H1 (cell line): ENCODE results near the gene TRIM52. TPM values are rescaled to one million over a fixed set of nuclear protein-coding genes. Genes with fewer than 3 reads are reported as not detected.

Experiments used
- CTCF ChIA-PET: fragments of 300-600 bp; sonication (Branson Sonifier 250); formaldehyde crosslinking; loops from one replicate; lab custom pipeline; 2021; ENCODE audit not compliant: partially characterized antibody; lab: Charles Lee
- POLR2A ChIA-PET: fragments of 300-600 bp; sonication (Branson Sonifier 250); formaldehyde crosslinking; loops from one replicate; lab custom pipeline; 2021; ENCODE audit warnings: inconsistent platforms; ENCODE audit not compliant: partially characterized antibody; lab: Charles Lee
- DNase-seq, 2 experiments: peaks; one replicate each; pipeline versions ENCODE4 v3.0.0 to v3.0.0-alpha.2; 2010 to 2022; ENCODE audit warnings: low spot score in 2 of 2, low read depth in 1 of 2, mixed read lengths in 1 of 2
- FAIRE-seq: peaks from 2 replicates; lab custom pipeline; 2011; peaks lifted over from hg19 to GRCh38; lab: Jason Lieb, UNC
- H2AFZ ChIP-seq: 2 replicates; pipeline ENCODE4 v1.8.1; 2012; ENCODE audit warnings: low read length, inconsistent platforms
- H2AK5ac ChIP-seq: 2 replicates; pipeline ENCODE4 v1.6.1; 2013; ENCODE audit warnings: low read depth, low read length
- H2BK120ac ChIP-seq: replicated peaks from 2 replicates; pipeline ENCODE3; 2013; ENCODE audit warnings: low read depth, low read length, inconsistent platforms
- H2BK12ac ChIP-seq: 2 replicates; pipeline ENCODE4 v1.6.1; 2013; ENCODE audit warnings: low read depth, low read length
- H2BK15ac ChIP-seq: 2 replicates; pipeline ENCODE4 v1.6.1; 2013; ENCODE audit warnings: low read length
- H2BK20ac ChIP-seq: 2 replicates; pipeline ENCODE4 v1.6.1; 2013; ENCODE audit warnings: low read length
- H2BK5ac ChIP-seq: 2 replicates; pipeline ENCODE4 v1.6.1; 2013; ENCODE audit warnings: low read depth, low read length
- H3K14ac ChIP-seq: 2 replicates; pipeline ENCODE4 v1.6.1; 2013; ENCODE audit warnings: inconsistent platforms; ENCODE audit not compliant: insufficient read length
- H3K18ac ChIP-seq: 2 replicates; pipeline ENCODE4 v1.6.1; 2013; ENCODE audit warnings: low read length; ENCODE audit errors: extremely low read depth
- H3K23ac ChIP-seq: 2 replicates; pipeline ENCODE4 v1.6.1; 2013; ENCODE audit warnings: inconsistent platforms; ENCODE audit not compliant: insufficient read length
- H3K23me2 ChIP-seq: 2 replicates; pipeline ENCODE4 v1.6.1; 2013; ENCODE audit warnings: low read depth, low read length
- H3K27ac ChIP-seq: 2 replicates; pipeline ENCODE4 v1.6.1; 2011; ENCODE audit warnings: low read depth, low read length, inconsistent platforms
- H3K27me3 ChIP-seq, 4 experiments: replicated peaks in 1 of 4; 1 replicate in 1 of 4; 2 replicates in 3 of 4; pipeline versions ENCODE4 v1.6.1 to v1.8.1; 2011 to 2013; ENCODE audit warnings: low read length in 3 of 4, mild to moderate bottlenecking in 3 of 4, inconsistent platforms in 2 of 4, mixed read lengths in 2 of 4, moderate library complexity in 1 of 4; ENCODE audit not compliant: control insufficient read depth in 3 of 4, insufficient read depth in 3 of 4; ENCODE audit errors: extremely low read depth in 1 of 4
- H3K36me3 ChIP-seq, 4 experiments: 2 replicates each; pipeline versions ENCODE4 v1.6.1 to v1.8.1; 2011 to 2013; ENCODE audit warnings: mild to moderate bottlenecking in 4 of 4, low read length in 3 of 4, moderate library complexity in 2 of 4, control low read depth in 1 of 4, inconsistent platforms in 1 of 4; ENCODE audit not compliant: insufficient read depth in 4 of 4, control insufficient read depth in 2 of 4
- H3K4ac ChIP-seq: replicated peaks from 2 replicates; pipeline ENCODE3; 2013; ENCODE audit warnings: low read length, low read depth, mixed read lengths, inconsistent platforms; ENCODE audit not compliant: insufficient read length
- H3K4me1 ChIP-seq, 4 experiments: replicated peaks in 1 of 4; 1 replicate in 1 of 4; 2 replicates in 3 of 4; pipeline versions ENCODE4 v1.6.1 to v1.8.1; 2011 to 2013; ENCODE audit warnings: low read length in 3 of 4, inconsistent platforms in 2 of 4, mixed read lengths in 1 of 4; ENCODE audit not compliant: insufficient read depth in 4 of 4, control insufficient read depth in 3 of 4
- H3K4me2 ChIP-seq, 2 experiments: 2 replicates each; pipeline versions ENCODE4 v1.6.1 to v1.8.1; 2011 to 2013; ENCODE audit warnings: low read depth in 2 of 2, low read length in 2 of 2, control low read depth in 1 of 2, inconsistent platforms in 1 of 2, mild to moderate bottlenecking in 1 of 2; ENCODE audit not compliant: insufficient read depth in 1 of 2
- H3K4me3 ChIP-seq, 4 experiments: fragments of 200-600, 300-600 bp in 1 of 4; sonication (generic), shearing (Covaris generic), sonication (Bioruptor Twin) in 1 of 4; 2 replicates each; pipeline versions ENCODE4 v1.5.1 to v1.8.1; 2011 to 2016; ENCODE audit warnings: low read length in 4 of 4, low read depth in 3 of 4, control low read depth in 2 of 4, inconsistent platforms in 2 of 4, mild to moderate bottlenecking in 2 of 4, mixed read lengths in 1 of 4, moderate library complexity in 1 of 4; ENCODE audit not compliant: insufficient read depth in 2 of 4; ENCODE audit errors: extremely low read depth in 1 of 4
- H3K56ac ChIP-seq: replicated peaks from 2 replicates; pipeline ENCODE3; 2013; ENCODE audit warnings: low read depth, mild to moderate bottlenecking, mixed read lengths, low read length, inconsistent platforms; ENCODE audit not compliant: insufficient read length
- H3K79me1 ChIP-seq: 2 replicates; pipeline ENCODE4 v1.6.1; 2013; ENCODE audit warnings: low read depth, low read length, control low read depth
- H3K79me2 ChIP-seq, 2 experiments: 2 replicates each; pipeline versions ENCODE4 v1.6.1 to v1.8.1; 2012 to 2013; ENCODE audit warnings: low read length in 2 of 2, mild to moderate bottlenecking in 2 of 2, inconsistent platforms in 1 of 2; ENCODE audit not compliant: insufficient read depth in 2 of 2, control insufficient read depth in 1 of 2
- H3K9ac ChIP-seq, 4 experiments: replicated peaks in 1 of 4; 1 replicate in 1 of 4; 2 replicates in 3 of 4; pipeline versions ENCODE4 v1.6.1 to v1.8.1; 2011 to 2013; ENCODE audit warnings: low read depth in 3 of 4, low read length in 3 of 4, control low read depth in 2 of 4, mild to moderate bottlenecking in 2 of 4, moderate library complexity in 2 of 4, inconsistent platforms in 1 of 4; ENCODE audit errors: extremely low read depth in 1 of 4
- H3K9me3 ChIP-seq, 2 experiments: 2 replicates each; pipeline versions ENCODE4 v1.6.1 to v1.8.1; 2012 to 2013; ENCODE audit warnings: mild to moderate bottlenecking in 2 of 2, moderate library complexity in 2 of 2, control low read depth in 1 of 2, inconsistent platforms in 1 of 2, low read depth in 1 of 2, low read length in 1 of 2, mixed read lengths in 1 of 2; ENCODE audit not compliant: insufficient read depth in 2 of 2
- H4K20me1 ChIP-seq, 2 experiments: replicated peaks in 1 of 2; 2 replicates each; pipeline versions ENCODE3 to v1.8.1; 2011 to 2013; ENCODE audit warnings: inconsistent platforms in 2 of 2, low read length in 2 of 2, mild to moderate bottlenecking in 1 of 2; ENCODE audit not compliant: insufficient read depth in 2 of 2, control insufficient read depth in 1 of 2
- H4K5ac ChIP-seq: 2 replicates; pipeline ENCODE4 v1.6.1; 2013; ENCODE audit warnings: low read length, low read depth, mixed read lengths, inconsistent platforms; ENCODE audit not compliant: insufficient read length
- H4K8ac ChIP-seq: 2 replicates; pipeline ENCODE4 v1.8.0; 2013; ENCODE audit warnings: mild to moderate bottlenecking, moderate library complexity, low read length, inconsistent platforms; ENCODE audit not compliant: insufficient read depth; ENCODE audit errors: extremely low read depth
- H4K91ac ChIP-seq: replicated peaks from 2 replicates; pipeline ENCODE3; 2013; ENCODE audit warnings: low read length, mixed read lengths, inconsistent platforms; ENCODE audit not compliant: insufficient read length
- BRCA1 ChIP-seq: IDR thresholded peaks from 2 replicates; pipeline ENCODE4 v1.6.1; 2012; ENCODE audit warnings: low read depth, low read length, improper control_type of control experiment
- CBX5 ChIP-seq: fragments of 300-800, 300-1000 bp; sonication (generic); IDR thresholded peaks from 2 replicates; pipeline ENCODE4 v1.7.1; 2016; ENCODE audit warnings: antibody characterized with exemption, low read length, low read depth
- JUN ChIP-seq: IDR thresholded peaks from 2 replicates; pipeline ENCODE4 v1.6.1; 2011; ENCODE audit warnings: low read depth, mild to moderate bottlenecking, improper control_type of control experiment, low read length
- KDM5A ChIP-seq: fragments of 200-600 bp; IDR thresholded peaks from 2 replicates; pipeline ENCODE4 v1.7.1; 2012; ENCODE audit warnings: mild to moderate bottlenecking, low read length, inconsistent platforms, mixed read lengths
- PHF8 ChIP-seq: fragments of 200-600 bp; sonication (generic); conservative IDR thresholded peaks from 2 replicates; pipeline ENCODE4 v1.7.1; 2012; ENCODE audit warnings: low read depth, mild to moderate bottlenecking, inconsistent platforms, low read length, moderate library complexity
- POU5F1 ChIP-seq: IDR thresholded peaks from 2 replicates; pipeline ENCODE4 v1.6.1; 2011; ENCODE audit warnings: low read depth, mild to moderate bottlenecking, low read length, moderate library complexity
- SIX5 ChIP-seq: IDR thresholded peaks from 2 replicates; pipeline ENCODE4 v1.6.1; 2011; ENCODE audit warnings: mild to moderate bottlenecking, low read depth, low read length
- SP1 ChIP-seq: IDR thresholded peaks from 2 replicates; pipeline ENCODE4 v1.6.1; 2011; ENCODE audit warnings: low read depth, low read length
- SUZ12 ChIP-seq: fragments of 200-600 bp; sonication (generic); IDR thresholded peaks from 2 replicates; pipeline ENCODE4 v1.6.1; 2012; ENCODE audit warnings: mild to moderate bottlenecking, inconsistent platforms, low read length, moderate library complexity, mixed read lengths
- TAF7 ChIP-seq: optimal IDR thresholded peaks from 2 replicates; pipeline ENCODE3; 2011; ENCODE audit warnings: low read depth, mild to moderate bottlenecking, inconsistent platforms, low read length, moderate library complexity, borderline replicate concordance
- ZNF274 ChIP-seq: IDR thresholded peaks from 2 replicates; pipeline ENCODE4 v1.7.0; 2012; ENCODE audit warnings: low read length, borderline replicate concordance; ENCODE audit errors: extremely low read depth
- WGBS, 2 experiments: shearing (Covaris generic) in 1 of 2; methylation state at CpG; one replicate each; pipeline versions ENCODE4 v1.1.6 to v1.1.7; 2013 to 2015; ENCODE audit warnings: low lambda C conversion rate in 2 of 2, mixed read lengths in 2 of 2, inconsistent platforms in 1 of 2, low coverage in 1 of 2, missing lambda C conversion rate in 1 of 2; ENCODE audit not compliant: insufficient replicate concordance in 2 of 2, insufficient coverage in 1 of 2, insufficient read length in 1 of 2; ENCODE audit errors: extremely low coverage in 1 of 2, missing lambda C conversion rate in 1 of 2; 5-methylcytosine and 5-hydroxymethylcytosine counted together
- polyA plus RNA-seq, 7 experiments: library from polyadenylated mRNA; depleted of rRNA in 3 of 7; stranded (reverse) in 5 of 7; unstranded in 2 of 7; fragments of >200 nt in 5 of 7; fragments of 200-250 nt in 2 of 7; gene quantifications; 1 replicate in 5 of 7; 2 replicates in 1 of 7; 4 replicates in 1 of 7; pipeline versions ENCODE4 v1.2.1 to v1.2.3, GENCODE V29; 2011 to 2013; ENCODE audit warnings: missing spikeins in 2 of 7, mixed read lengths in 2 of 7
- total RNA-seq: library from RNA; stranded (reverse); fragmentation: NEBNext Ultra II Directional; extraction: Animal tissue kit (Norgen Biotek cat#: 25700); gene quantifications from 2 replicates; pipeline ENCODE4 v1.2.1, GENCODE V29; 2021

The TRIM52 gene
- total and polyA plus RNA-seq, 2 of the 8 experiments (the other 6 are each of a cell fraction or from before 2014, with no cell fraction given) = 4.2 to 5.7 TPM

GRCh38 chr5:181255276-181255675 lies 5.7 kb downstream of the TRIM52 start:
- WGBS, 2 experiments = 100% methylated on average over 1 of the region's 1 CpG; no CpG with 5 or more reads in 1 of the 2 experiments
- Histone ChIP-seq H3K27me3 (peaks cover 0 to 1% (median 0%) of the 10 kb centered on the region in 4 experiments; a peak in 1 of 7 replicates), H4K91ac (no peak overlapping the region), H2BK12ac (no peak overlapping the region), H2BK5ac (no peak overlapping the region), H3K23ac (no peak overlapping the region), H3K4ac (no peak overlapping the region), H3K14ac (no peak overlapping the region), H2AK5ac (no peak overlapping the region), H3K79me1 (peaks cover 10% of the 10 kb centered on the region), H3K36me3 (peaks cover 6 to 56% (median 18%) of the 10 kb centered on the region in 4 experiments; a peak in 7 of 8 replicates), H4K8ac (no peak overlapping the region), H3K4me3 (no peak overlapping the region), H3K79me2 (peaks cover 12 to 82% of the 10 kb centered on the region in 2 experiments; a peak in 3 of 4 replicates), H2AFZ (no peak overlapping the region), H3K4me2 (no peak overlapping the region), H3K27ac (no peak overlapping the region), H4K20me1 (peaks cover 15 to 33% of the 10 kb centered on the region in 2 experiments), H3K23me2 (peaks cover 4% of the 10 kb centered on the region), H3K4me1 (peaks cover 4 to 9% (median 7%) of the 10 kb centered on the region in 4 experiments; a peak in 6 of 7 replicates), H4K5ac (no peak overlapping the region), H3K18ac (no peak overlapping the region), H3K56ac (no peak overlapping the region), H3K9me3 (no peaks in the 10 kb centered on the region), H3K9ac (no peak overlapping the region), H2BK120ac (no peak overlapping the region), H2BK20ac (no peak overlapping the region), H2BK15ac (no peak overlapping the region)
- DNase-seq (no peak), FAIRE-seq (no peak)
- ChIA-PET CTCF (interaction anchor here (0.6 kb wide), 1 partner anchor 16 kb away, joined by 3 read pairs; no protein-coding TSS in a partner anchor), POLR2A (interaction anchor here (1.4 to 34.2 kb wide), 4 partner anchors 10 to 26 kb away, joined by 3 to 1334 read pairs (median 8); partner anchors contain the start of genes RACK1 and TRIM41)
- no peak for TF ChIP-seq CBX5
- TF ChIP-seq TAF7 = no peak
- no peak for TF ChIP-seq ZNF274
- no peak for TF ChIP-seq KDM5A
- TF ChIP-seq PHF8 = no peak
- no peak for TF ChIP-seq SP1
- TF ChIP-seq POU5F1 = no peak
- TF ChIP-seq JUN = no peak
- TF ChIP-seq BRCA1 = no peak
- no peak for TF ChIP-seq SIX5
- no peak for TF ChIP-seq SUZ12
